AML-193 (cell line): Measurements from ENCODE around the gene DEPP1.

Source experiments
- DNase-seq, 2 experiments: peaks; one replicate each; lab custom pipeline; 2025; lab: John Stamatoyannopoulos, UW

The DEPP1 gene

GRCh38 chr10:44933451-44934321 lies 44.9 kb downstream of the DEPP1 start:
- no peak for DNase-seq

GRCh38 chr10:44932517-44933450 lies 45.8 kb downstream of the DEPP1 start:
- peak; percentile 59 to 60 for DNase-seq

GRCh38 chr10:44931621-44932516 lies 46.7 kb downstream of the DEPP1 start:
- no peak for DNase-seq

- no peak for DNase-seq
Measured at GRCh38 chr10:44930904-44931620, 47.5 kb downstream of the DEPP1 start.

- no peak for DNase-seq
Measured at GRCh38 chr10:44929356-44930255, 49.0 kb downstream of the DEPP1 start.

GRCh38 chr10:44928462-44928861 lies 50.1 kb downstream of the DEPP1 start:
- DNase-seq = no peak

- peak; percentile 51 to 56 for DNase-seq
Measured at GRCh38 chr10:44927352-44927751, 51.3 kb downstream of the DEPP1 start.

GRCh38 chr10:44926751-44927351 lies 51.8 kb downstream of the DEPP1 start:
- DNase-seq = no peak
